Gastroesophageal sphincter (tissue), 4 donors: ENCODE measurements around the gene LGR5. TPM values are rescaled to one million over a fixed set of nuclear protein-coding genes. Genes with fewer than 3 reads are reported as not detected.

ENCODE experiments used
- ATAC-seq: fragments of 150-250 bp; one replicate; pipeline ENCODE4 v1.9.1; 2016; ENCODE audit warnings: mild to moderate bottlenecking, moderate library complexity
- H3K27ac ChIP-seq, 4 donors: fragments of 200-600 bp; sonication (generic) in 3 of 4; 1 replicate in 3 of 4; 2 replicates in 1 of 4; pipeline ENCODE4 v1.5.1; 2016 to 2019
- H3K27me3 ChIP-seq: fragments of 200-600 bp; sonication (generic); one replicate; pipeline ENCODE4 v1.5.1; 2019
- H3K36me3 ChIP-seq, 2 donors: fragments of 200-600 bp; sonication (generic); one replicate each; pipeline ENCODE4 v1.5.1; 2019; ENCODE audit warnings: control low read depth in 1 of 2
- H3K4me1 ChIP-seq, 3 donors: fragments of 200-600 bp; sonication (generic); 1 replicate in 2 of 3; 2 replicates in 1 of 3; pipeline ENCODE4 v1.5.1; 2016 to 2019; ENCODE audit warnings: control low read depth in 2 of 3
- H3K4me3 ChIP-seq, 2 donors: fragments of 200-600 bp; sonication (generic); one replicate each; pipeline ENCODE4 v1.5.1; 2019; ENCODE audit warnings: mild to moderate bottlenecking in 1 of 2, moderate library complexity in 1 of 2
- H3K9me3 ChIP-seq, 3 donors: fragments of 200-600 bp; sonication (generic); one replicate each; pipeline ENCODE4 v1.5.1; 2017 to 2019; ENCODE audit warnings: control low read depth in 2 of 3
- CTCF ChIP-seq, 4 experiments: fragments of 200-600 bp in 2 of 4; fragments of 450-650 bp in 2 of 4; sonication (generic) in 1 of 4; IDR thresholded peaks; one replicate each; pipeline ENCODE4 v1.5.1; 2017 to 2019; ENCODE audit warnings: antibody characterized with exemption in 4 of 4, mild to moderate bottlenecking in 2 of 4, moderate library complexity in 2 of 4
- EP300 ChIP-seq: sonication (generic); formaldehyde crosslinking; IDR thresholded peaks from one replicate; pipeline ENCODE4 v1.6.1; 2017; ENCODE audit warnings: antibody characterized with exemption, mild to moderate bottlenecking
- POLR2A ChIP-seq, 2 donors: fragments of 450-650 bp; IDR thresholded peaks; one replicate each; pipeline ENCODE4 v1.6.1; 2017; ENCODE audit warnings: antibody characterized with exemption in 2 of 2, mild to moderate bottlenecking in 2 of 2, moderate library complexity in 1 of 2
- POLR2AphosphoS5 ChIP-seq: sonication (generic); formaldehyde crosslinking; IDR thresholded peaks from one replicate; pipeline ENCODE4 v1.6.1; 2017; ENCODE audit warnings: antibody characterized with exemption
- WGBS, 2 donors: methylation state at CpG; one replicate each; pipeline ENCODE4 v1.1.5; 2018; ENCODE audit warnings: low coverage in 1 of 2; 5-methylcytosine and 5-hydroxymethylcytosine counted together
- total RNA-seq, 4 donors: library from RNA; depleted of rRNA; stranded (reverse); fragments of >200 nt; gene quantifications; one replicate each; pipeline ENCODE4 v1.1.0, GENCODE V29; 2016

Gene LGR5
- total RNA-seq, 4 donors from 2014 or later: 0.12 to 0.47 (median 0.40) TPM; not detected in 1

GRCh38 chr12:71536939-71537622, 97.5 kb downstream of the LGR5 start:
- no peaks in the 10 kb centered on the region for H3K36me3 ChIP-seq
- no peak overlapping the region for H3K27ac ChIP-seq
- H3K9me3 ChIP-seq: no peaks in the 10 kb centered on the region
- H3K4me3 ChIP-seq: no peak overlapping the region
- peaks cover 5% of the 10 kb centered on the region for H3K27me3 ChIP-seq
- WGBS, 2 donors: 63 to 68% methylated on average over 3 of the region's 3 CpGs
- ATAC-seq: no peak
- TF ChIP-seq POLR2AphosphoS5 (no peak), CTCF (IDR thresholded peaks at IDR 0.05) (no peak), EP300 (no peak), POLR2A (IDR thresholded peaks at IDR 0.05) (no peak)
- no peaks in the 10 kb centered on the region for H3K4me1 ChIP-seq

- Histone ChIP-seq H3K4me1 (no peaks in the 10 kb centered on the region), H3K36me3 (no peaks in the 10 kb centered on the region), H3K27me3 (peaks cover 5% of the 10 kb centered on the region), H3K4me3 (no peak overlapping the region), H3K27ac (no peak overlapping the region), H3K9me3 (no peaks in the 10 kb centered on the region)
- no peak for ATAC-seq
- WGBS, 2 donors: 86 to 96% methylated on average over 3 of the region's 3 CpGs
- TF ChIP-seq POLR2A (IDR thresholded peaks at IDR 0.05) (no peak), POLR2AphosphoS5 (no peak), CTCF (IDR thresholded peaks at IDR 0.05) (no peak), EP300 (no peak)
Measured at GRCh38 chr12:71538807-71539206, 99.2 kb downstream of the LGR5 start.

- WGBS, 2 donors: 67 to 71% methylated on average over 1 of the region's 1 CpG
- Histone ChIP-seq H3K36me3 (no peaks in the 10 kb centered on the region), H3K4me1 (no peaks in the 10 kb centered on the region), H3K4me3 (no peak overlapping the region), H3K27ac (no peak overlapping the region), H3K27me3 (peaks cover 4% of the 10 kb centered on the region), H3K9me3 (no peaks in the 10 kb centered on the region)
- no peak for TF ChIP-seq POLR2A (IDR thresholded peaks at IDR 0.05)
- no peak for TF ChIP-seq POLR2AphosphoS5
- TF ChIP-seq EP300: no peak
- TF ChIP-seq CTCF (IDR thresholded peaks at IDR 0.05): no peak
- no peak for ATAC-seq
Measured at GRCh38 chr12:71541583-71541982, 102.0 kb downstream of the LGR5 start.

- Histone ChIP-seq H3K27ac (no peak overlapping the region), H3K4me1 (no peaks in the 10 kb centered on the region), H3K9me3 (no peaks in the 10 kb centered on the region), H3K27me3 (no peaks in the 10 kb centered on the region), H3K36me3 (no peaks in the 10 kb centered on the region), H3K4me3 (no peak overlapping the region)
- 84 to 100% methylated on average over 1 to 2 of the region's 2 CpGs for WGBS, 2 donors
- TF ChIP-seq POLR2A (IDR thresholded peaks at IDR 0.05): no peak
- no peak for TF ChIP-seq CTCF (IDR thresholded peaks at IDR 0.05)
- no peak for TF ChIP-seq POLR2AphosphoS5
- no peak for TF ChIP-seq EP300
- ATAC-seq: no peak
Measured at GRCh38 chr12:71546322-71546861, 106.8 kb downstream of the LGR5 start.

GRCh38 chr12:71548893-71549292, 109.3 kb downstream of the LGR5 start:
- Histone ChIP-seq H3K36me3 (no peaks in the 10 kb centered on the region), H3K27me3 (no peaks in the 10 kb centered on the region), H3K4me1 (no peaks in the 10 kb centered on the region), H3K9me3 (no peaks in the 10 kb centered on the region), H3K27ac (no peak overlapping the region), H3K4me3 (no peak overlapping the region)
- TF ChIP-seq POLR2A (IDR thresholded peaks at IDR 0.05) (no peak), POLR2AphosphoS5 (no peak), EP300 (no peak), CTCF (IDR thresholded peaks at IDR 0.05) (no peak)
- 42 to 44% methylated on average over 2 to 3 of the region's 3 CpGs for WGBS, 2 donors
- no peak for ATAC-seq
